ENCODE measurements around the gene REL.
"Not testable (repeated sequence)": the region's sequence is repeated elsewhere in the genome, so short reads cannot be mapped to it uniquely, and the experiment has no call there.

Gene REL

DNA sequence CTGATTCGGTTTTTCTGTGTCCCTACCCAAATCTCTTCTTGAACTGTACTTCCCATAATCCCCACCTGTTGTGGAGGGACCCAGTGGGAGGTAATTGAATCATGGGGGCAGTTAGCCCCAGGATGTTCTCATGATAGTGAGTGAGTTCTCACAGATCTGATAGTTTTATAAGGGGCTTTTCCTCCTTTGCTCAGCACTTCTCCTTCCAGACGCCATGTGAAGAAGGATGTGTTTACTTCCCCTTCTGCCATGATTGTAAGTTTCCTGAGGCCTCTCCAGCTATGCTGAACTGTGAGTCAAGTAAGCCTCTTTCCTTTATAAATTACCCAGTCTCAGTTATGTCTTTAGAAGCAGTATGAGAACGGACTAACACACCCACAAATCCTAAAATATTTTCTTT is 16.0 kb upstream of the REL start:
- not testable (repeated sequence) for H3K9me3 ChIP-seq (ENCODE audit: control insufficient read depth in 5 of 5, low read length in 5 of 5); H3K27ac ChIP-seq (ENCODE audit: low read depth, low read length); H3K27me3 ChIP-seq (ENCODE audit: control insufficient read depth in 5 of 5, insufficient read depth in 4 of 5, low read length in 5 of 5); H3K9ac ChIP-seq (ENCODE audit: low read length in 5 of 5); H3K4me3 ChIP-seq (ENCODE audit: low read depth in 1 of 5, low read length in 5 of 5); H3K36me3 ChIP-seq (ENCODE audit: control insufficient read depth in 5 of 5, insufficient read depth in 5 of 5, low read length in 5 of 5)
- peaks cover 0 to 12% (median 5%) of the 10 kb centered on the region in 5 donors for H3K4me1 ChIP-seq (ENCODE audit: control insufficient read depth in 5 of 5, insufficient read depth in 5 of 5, low read length in 5 of 5)

DNA sequence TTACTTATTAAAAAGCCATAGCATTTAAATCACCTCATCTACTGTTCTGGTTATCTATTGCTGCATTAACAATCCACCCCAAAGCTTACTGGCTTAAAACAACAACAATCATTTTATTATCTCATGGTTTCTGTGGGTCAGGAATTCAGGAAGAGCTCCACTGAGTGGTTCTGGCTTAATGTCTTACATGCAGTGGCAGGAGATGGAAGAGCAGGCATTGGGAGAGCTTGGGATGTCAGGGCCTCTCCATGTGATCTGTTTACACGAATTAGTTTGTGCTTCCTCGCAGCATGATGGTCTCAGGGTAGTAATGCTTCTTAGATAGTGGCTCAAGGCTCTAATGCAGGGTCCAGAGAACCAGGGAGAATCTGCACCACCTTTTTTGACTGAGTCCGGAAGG is 14.4 kb upstream of the REL start:
- Histone ChIP-seq H3K27me3 (ENCODE audit: control insufficient read depth in 5 of 5, insufficient read depth in 4 of 5, low read length in 5 of 5) (no peaks in the 10 kb centered on the region), H3K9me3 (ENCODE audit: control insufficient read depth in 5 of 5, low read length in 5 of 5) (peaks cover 0 to 2% (median 0%) of the 10 kb centered on the region in 5 donors), H3K9ac (ENCODE audit: low read length in 5 of 5) (no peak overlapping the region), H3K4me3 (ENCODE audit: low read depth in 1 of 5, low read length in 5 of 5) (no peak overlapping the region), H3K36me3 (ENCODE audit: control insufficient read depth in 5 of 5, insufficient read depth in 5 of 5, low read length in 5 of 5) (no peaks in the 10 kb centered on the region), H3K27ac (ENCODE audit: low read depth, low read length) (no peak overlapping the region), H3K4me1 (ENCODE audit: control insufficient read depth in 5 of 5, insufficient read depth in 5 of 5, low read length in 5 of 5) (peaks cover 0 to 12% (median 5%) of the 10 kb centered on the region in 5 donors)

DNA sequence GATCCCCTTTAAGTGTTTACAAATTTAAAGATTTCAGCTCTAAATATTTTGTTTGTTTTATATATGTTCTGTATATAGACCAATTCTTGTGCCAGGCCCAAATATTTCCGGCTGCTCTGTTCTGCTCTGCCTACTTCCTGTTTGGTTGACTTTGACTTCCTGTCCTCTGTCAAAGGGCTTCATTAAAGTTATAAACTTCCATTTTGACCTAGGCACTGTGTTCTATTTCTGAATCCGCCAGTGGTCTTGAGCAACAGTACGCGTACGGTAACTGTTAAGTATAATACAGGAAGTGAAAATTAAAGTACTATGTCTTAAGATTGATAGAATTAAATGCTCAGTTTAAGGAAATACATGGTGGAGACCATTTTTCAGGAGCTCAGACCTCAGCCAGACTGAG is 13.5 kb upstream of the REL start:
- no peaks in the 10 kb centered on the region for H3K27me3 ChIP-seq (ENCODE audit: control insufficient read depth in 5 of 5, insufficient read depth in 4 of 5, low read length in 5 of 5)
- H3K9me3 ChIP-seq (ENCODE audit: control insufficient read depth in 5 of 5, low read length in 5 of 5), result peaks cover 0 to 2% (median 0%) of the 10 kb centered on the region in 5 donors
- H3K9ac ChIP-seq (ENCODE audit: low read length in 5 of 5), result no peak overlapping the region
- H3K36me3 ChIP-seq (ENCODE audit: control insufficient read depth in 5 of 5, insufficient read depth in 5 of 5, low read length in 5 of 5), result no peaks in the 10 kb centered on the region
- no peak overlapping the region for H3K27ac ChIP-seq (ENCODE audit: low read depth, low read length)
- peak overlapping the region in 3 of 5 donors; percentile 16 to 37 (median 17) for H3K4me3 ChIP-seq (ENCODE audit: low read depth in 1 of 5, low read length in 5 of 5)
- peaks cover 0 to 12% (median 5%) of the 10 kb centered on the region in 5 donors for H3K4me1 ChIP-seq (ENCODE audit: control insufficient read depth in 5 of 5, insufficient read depth in 5 of 5, low read length in 5 of 5)

DNA sequence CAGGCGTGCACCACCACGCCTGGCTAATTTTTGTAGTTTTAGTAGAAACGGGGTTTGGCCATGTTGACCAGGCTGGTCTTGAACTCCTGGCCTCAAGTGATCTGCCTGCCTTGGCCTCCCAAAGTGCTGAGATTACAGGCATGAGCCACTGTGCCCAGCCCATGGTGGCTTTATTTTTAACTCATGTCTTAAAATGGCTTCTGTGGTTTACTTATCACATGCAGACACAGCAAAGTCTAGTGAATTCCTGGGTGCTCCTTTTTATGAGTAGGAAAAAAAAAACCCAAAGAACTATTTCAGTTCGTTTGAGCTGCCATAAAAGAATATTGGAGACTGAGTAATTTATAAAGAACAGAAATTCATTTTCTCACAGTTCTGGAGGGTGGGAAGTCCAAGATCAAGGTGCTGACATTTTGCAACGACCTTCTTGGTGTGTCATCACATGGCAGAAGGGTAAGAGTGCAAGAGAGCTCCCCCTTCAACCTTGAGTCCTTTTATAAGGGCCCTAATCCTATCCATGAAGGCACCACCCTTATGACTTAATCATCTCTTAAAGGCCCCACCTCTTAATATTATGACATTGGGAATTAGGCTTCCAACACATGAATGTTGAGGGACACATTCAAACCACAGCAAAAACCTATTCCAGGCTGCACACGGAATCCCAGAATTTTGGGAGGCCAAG is 12.6 kb upstream of the REL start:
- Histone ChIP-seq H3K36me3 (ENCODE audit: control insufficient read depth in 5 of 5, insufficient read depth in 5 of 5, low read length in 5 of 5) (no peaks in the 10 kb centered on the region), H3K27me3 (ENCODE audit: control insufficient read depth in 5 of 5, insufficient read depth in 4 of 5, low read length in 5 of 5) (no peaks in the 10 kb centered on the region), H3K4me1 (ENCODE audit: control insufficient read depth in 5 of 5, insufficient read depth in 5 of 5, low read length in 5 of 5) (peaks cover 0 to 12% (median 5%) of the 10 kb centered on the region in 5 donors), H3K9ac (ENCODE audit: low read length in 5 of 5) (no peak overlapping the region), H3K9me3 (ENCODE audit: control insufficient read depth in 5 of 5, low read length in 5 of 5) (peaks cover 0 to 2% (median 0%) of the 10 kb centered on the region in 5 donors), H3K4me3 (ENCODE audit: low read depth in 1 of 5, low read length in 5 of 5) (no peak overlapping the region), H3K27ac (ENCODE audit: low read depth, low read length) (no peak overlapping the region)

DNA sequence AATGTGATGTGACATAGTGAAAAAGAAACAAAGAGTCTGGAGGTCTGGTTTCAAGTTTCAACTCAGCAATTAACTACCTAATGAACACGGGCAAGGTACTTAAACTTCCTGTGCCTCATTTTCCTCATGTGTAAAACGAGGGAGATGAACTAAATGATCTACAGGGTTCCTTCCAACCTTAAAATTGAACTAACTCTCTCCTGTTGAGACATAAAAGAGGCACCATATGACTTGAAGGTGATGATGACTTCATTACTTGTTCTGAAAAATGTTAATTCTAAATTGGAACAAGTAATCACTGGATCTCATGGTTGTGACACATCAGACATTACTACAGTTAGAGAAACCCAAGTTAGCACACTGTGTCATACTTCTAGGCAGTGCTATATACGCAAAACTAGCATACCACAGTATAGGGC is 8.9 kb upstream of the REL start:
- H3K36me3 ChIP-seq (ENCODE audit: control insufficient read depth in 5 of 5, insufficient read depth in 5 of 5, low read length in 5 of 5), result no peaks in the 10 kb centered on the region
- no peaks in the 10 kb centered on the region for H3K27me3 ChIP-seq (ENCODE audit: control insufficient read depth in 5 of 5, insufficient read depth in 4 of 5, low read length in 5 of 5)
- peaks cover 0 to 2% (median 0%) of the 10 kb centered on the region in 5 donors for H3K9me3 ChIP-seq (ENCODE audit: control insufficient read depth in 5 of 5, low read length in 5 of 5)
- no peak overlapping the region for H3K27ac ChIP-seq (ENCODE audit: low read depth, low read length)
- no peak overlapping the region for H3K9ac ChIP-seq (ENCODE audit: low read length in 5 of 5)
- no peak overlapping the region for H3K4me3 ChIP-seq (ENCODE audit: low read depth in 1 of 5, low read length in 5 of 5)
- H3K4me1 ChIP-seq (ENCODE audit: control insufficient read depth in 5 of 5, insufficient read depth in 5 of 5, low read length in 5 of 5), result peaks cover 0 to 7% (median 0%) of the 10 kb centered on the region in 5 donors

DNA sequence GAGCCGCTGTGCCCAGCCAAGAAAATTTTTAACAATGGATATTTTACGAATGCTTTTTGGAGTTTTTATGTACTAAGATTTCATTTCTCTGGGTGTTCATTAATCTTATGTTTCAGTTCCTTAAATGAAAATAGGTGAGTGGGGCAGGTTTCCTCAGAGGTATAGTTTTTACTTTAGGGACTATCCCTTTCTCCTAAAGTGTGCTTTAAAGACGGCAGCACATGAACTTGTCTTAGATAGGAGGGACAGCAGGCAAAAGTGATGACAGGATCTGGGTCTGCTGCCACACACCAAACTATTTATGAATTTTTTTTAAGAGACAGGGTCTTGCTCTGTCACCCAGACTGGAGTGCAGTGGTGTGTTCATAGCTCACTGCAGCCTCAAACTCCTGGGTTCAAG is 8.0 kb upstream of the REL start:
- H3K4me3 ChIP-seq (ENCODE audit: low read depth in 1 of 5, low read length in 5 of 5), result no peak overlapping the region
- H3K4me1 ChIP-seq (ENCODE audit: control insufficient read depth in 5 of 5, insufficient read depth in 5 of 5, low read length in 5 of 5), result no peaks in the 10 kb centered on the region
- H3K27me3 ChIP-seq (ENCODE audit: control insufficient read depth in 5 of 5, insufficient read depth in 4 of 5, low read length in 5 of 5), result no peaks in the 10 kb centered on the region
- H3K36me3 ChIP-seq (ENCODE audit: control insufficient read depth in 5 of 5, insufficient read depth in 5 of 5, low read length in 5 of 5), result no peaks in the 10 kb centered on the region
- no peak overlapping the region for H3K27ac ChIP-seq (ENCODE audit: low read depth, low read length)
- no peaks in the 10 kb centered on the region for H3K9me3 ChIP-seq (ENCODE audit: control insufficient read depth in 5 of 5, low read length in 5 of 5)
- no peak overlapping the region for H3K9ac ChIP-seq (ENCODE audit: low read length in 5 of 5)

DNA sequence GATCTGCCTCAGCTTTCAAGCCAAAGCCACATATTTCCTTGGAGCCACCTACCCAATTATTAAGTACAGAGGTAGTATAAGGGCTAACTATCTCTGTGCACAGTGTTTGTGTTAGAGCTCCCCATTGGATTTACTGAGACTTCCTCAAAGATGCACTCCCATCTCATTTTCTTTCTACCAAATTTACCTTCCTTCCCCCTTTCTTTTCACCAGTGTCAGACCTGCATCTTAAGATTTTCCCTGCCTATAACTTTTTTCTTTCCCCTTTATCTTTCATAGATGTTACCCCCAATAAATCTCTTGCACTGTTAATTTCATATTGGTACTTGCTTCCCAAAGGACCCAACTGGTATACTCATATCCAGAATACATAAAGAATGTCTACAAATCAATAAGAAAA is 5.9 kb upstream of the REL start:
- no peak overlapping the region for H3K27ac ChIP-seq (ENCODE audit: low read depth, low read length)
- H3K36me3 ChIP-seq (ENCODE audit: control insufficient read depth in 5 of 5, insufficient read depth in 5 of 5, low read length in 5 of 5), result no peaks in the 10 kb centered on the region
- H3K4me1 ChIP-seq (ENCODE audit: control insufficient read depth in 5 of 5, insufficient read depth in 5 of 5, low read length in 5 of 5), result peaks cover 0 to 7% (median 5%) of the 10 kb centered on the region in 5 donors
- H3K9me3 ChIP-seq (ENCODE audit: control insufficient read depth in 5 of 5, low read length in 5 of 5), result no peaks in the 10 kb centered on the region
- no peaks in the 10 kb centered on the region for H3K27me3 ChIP-seq (ENCODE audit: control insufficient read depth in 5 of 5, insufficient read depth in 4 of 5, low read length in 5 of 5)
- no peak overlapping the region for H3K4me3 ChIP-seq (ENCODE audit: low read depth in 1 of 5, low read length in 5 of 5)
- H3K9ac ChIP-seq (ENCODE audit: low read length in 5 of 5), result no peak overlapping the region

DNA sequence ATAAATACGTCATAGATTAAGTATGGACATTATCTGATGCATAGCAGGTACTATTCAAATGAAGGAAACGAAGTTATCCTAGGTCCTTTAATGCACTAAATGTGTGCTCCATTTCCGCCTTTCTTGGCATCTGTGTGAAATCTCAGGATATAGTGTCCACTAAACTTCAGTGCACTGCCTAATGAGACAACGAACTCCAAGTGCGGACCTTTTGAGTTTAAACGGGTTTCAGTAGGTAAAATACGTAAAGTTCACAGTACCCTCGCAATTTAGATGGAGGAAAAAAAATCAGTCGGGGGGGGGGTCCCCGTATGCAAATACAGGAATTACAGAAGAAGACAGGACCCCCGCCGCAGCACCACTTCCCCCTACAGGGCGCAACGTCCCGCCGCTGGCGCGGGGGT is 729 bp upstream of the REL start:
- Histone ChIP-seq H3K27ac (ENCODE audit: low read depth, low read length) (peak overlapping the region; percentile 95), H3K9me3 (ENCODE audit: control insufficient read depth in 5 of 5, low read length in 5 of 5) (no peaks in the 10 kb centered on the region), H3K4me3 (ENCODE audit: low read depth in 1 of 5, low read length in 5 of 5) (peak overlapping the region; percentile 73 to 95 (median 90)), H3K27me3 (ENCODE audit: control insufficient read depth in 5 of 5, insufficient read depth in 4 of 5, low read length in 5 of 5) (no peaks in the 10 kb centered on the region), H3K4me1 (ENCODE audit: control insufficient read depth in 5 of 5, insufficient read depth in 5 of 5, low read length in 5 of 5) (peaks cover 0 to 28% (median 23%) of the 10 kb centered on the region in 5 donors), H3K9ac (ENCODE audit: low read length in 5 of 5) (peak overlapping the region; percentile 75 to 93 (median 86)), H3K36me3 (ENCODE audit: control insufficient read depth in 5 of 5, insufficient read depth in 5 of 5, low read length in 5 of 5) (no peaks in the 10 kb centered on the region)

DNA sequence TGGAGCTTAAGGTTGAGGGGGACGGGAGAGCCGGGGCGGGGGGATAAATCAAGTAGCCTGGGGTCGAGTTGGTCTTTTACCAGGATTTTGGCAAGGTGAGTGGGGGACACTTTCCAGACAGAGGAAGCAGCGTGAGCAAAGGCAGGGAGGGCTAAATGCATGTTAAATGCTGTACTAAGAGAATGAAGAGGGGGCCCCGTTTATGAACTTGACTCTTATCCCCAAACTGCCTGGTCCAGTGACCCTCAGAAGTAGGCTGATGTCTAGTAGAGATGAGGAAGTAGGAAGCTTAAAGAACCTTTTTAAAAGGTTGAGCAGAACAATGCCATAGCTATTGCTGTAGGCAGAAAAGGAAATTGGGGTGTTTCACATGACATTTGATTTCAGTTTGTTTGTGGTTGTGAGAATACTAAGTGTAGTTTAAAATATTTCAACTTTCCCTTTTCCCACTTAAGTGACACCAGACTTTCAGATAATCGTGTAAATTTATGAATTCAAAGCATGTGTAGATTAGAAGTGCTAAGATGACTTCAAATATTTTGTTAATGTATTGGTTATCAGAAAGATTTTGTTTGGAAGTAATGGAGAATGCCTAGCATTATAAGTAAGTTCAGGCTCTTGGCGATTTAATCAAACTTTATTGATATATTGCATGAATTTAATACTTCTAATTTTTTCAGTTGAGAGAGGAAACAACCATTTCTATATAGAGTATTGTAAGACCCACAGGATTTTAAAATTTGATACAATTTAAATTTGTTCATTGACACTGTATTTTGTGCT is 1.8 kb downstream of the REL start:
- Histone ChIP-seq H3K4me3 (ENCODE audit: low read depth in 1 of 5, low read length in 5 of 5) (peak overlapping the region; percentile 82 to 95 (median 91)), H3K9ac (ENCODE audit: low read length in 5 of 5) (peak overlapping the region; percentile 63 to 99 (median 90)), H3K27me3 (ENCODE audit: control insufficient read depth in 5 of 5, insufficient read depth in 4 of 5, low read length in 5 of 5) (no peaks in the 10 kb centered on the region), H3K4me1 (ENCODE audit: control insufficient read depth in 5 of 5, insufficient read depth in 5 of 5, low read length in 5 of 5) (peaks cover 0 to 36% (median 30%) of the 10 kb centered on the region in 5 donors), H3K36me3 (ENCODE audit: control insufficient read depth in 5 of 5, insufficient read depth in 5 of 5, low read length in 5 of 5) (no peaks in the 10 kb centered on the region), H3K27ac (ENCODE audit: low read depth, low read length) (peak overlapping the region; percentile 95), H3K9me3 (ENCODE audit: control insufficient read depth in 5 of 5, low read length in 5 of 5) (no peaks in the 10 kb centered on the region)

DNA sequence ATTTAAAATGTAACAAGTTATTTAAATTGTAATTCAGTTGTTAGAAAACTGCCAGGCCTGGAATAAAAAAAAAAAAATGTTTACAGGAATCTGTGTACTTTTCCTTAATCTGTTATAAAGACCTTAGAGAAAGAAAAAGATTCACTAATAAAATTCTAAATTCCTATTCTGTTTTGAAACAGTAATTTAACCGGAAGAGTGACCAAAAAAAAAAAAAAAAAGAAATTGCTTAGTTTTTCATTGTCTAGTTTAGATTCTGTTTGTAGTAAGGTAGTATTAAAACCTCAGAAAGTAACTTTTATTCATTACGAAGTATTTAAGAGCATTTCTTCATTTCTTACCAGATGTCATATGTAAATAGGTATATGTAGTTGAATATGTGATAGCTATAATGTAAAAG is 2.5 kb downstream of the REL start:
- H3K9ac ChIP-seq (ENCODE audit: low read length in 5 of 5), result peak overlapping the region; percentile 8 to 98 (median 62)
- H3K27me3 ChIP-seq (ENCODE audit: control insufficient read depth in 5 of 5, insufficient read depth in 4 of 5, low read length in 5 of 5), result no peaks in the 10 kb centered on the region
- H3K9me3 ChIP-seq (ENCODE audit: control insufficient read depth in 5 of 5, low read length in 5 of 5), result no peaks in the 10 kb centered on the region
- peaks cover 0 to 36% (median 30%) of the 10 kb centered on the region in 5 donors for H3K4me1 ChIP-seq (ENCODE audit: control insufficient read depth in 5 of 5, insufficient read depth in 5 of 5, low read length in 5 of 5)
- H3K36me3 ChIP-seq (ENCODE audit: control insufficient read depth in 5 of 5, insufficient read depth in 5 of 5, low read length in 5 of 5), result no peaks in the 10 kb centered on the region
- H3K4me3 ChIP-seq (ENCODE audit: low read depth in 1 of 5, low read length in 5 of 5), result peak overlapping the region in 4 of 5 donors; percentile 82 to 95 (median 90)
- H3K27ac ChIP-seq (ENCODE audit: low read depth, low read length), result peak overlapping the region; percentile 95
